Skeletal muscle tissue (tissue), 4 donors: ENCODE results near the gene FANCL. TPM values are rescaled to one million over a fixed set of nuclear protein-coding genes. Genes with fewer than 3 reads are reported as not detected.
"Not testable (repeated sequence)": the region's sequence is repeated elsewhere in the genome, so short reads cannot be mapped to it uniquely, and the experiment has no call there.

Experiments used
- H3K27ac ChIP-seq: one replicate; pipeline ENCODE4 v1.7.0; 2013; ENCODE audit warnings: mild to moderate bottlenecking, low read depth, low read length, inconsistent platforms
- H3K27me3 ChIP-seq, 3 donors: one replicate each; pipeline ENCODE4 v1.7.0; 2013; ENCODE audit warnings: low read length in 3 of 3; ENCODE audit not compliant: control insufficient read depth in 3 of 3, insufficient read depth in 3 of 3
- H3K36me3 ChIP-seq, 3 donors: one replicate each; pipeline ENCODE4 v1.7.0; 2013; ENCODE audit warnings: low read length in 3 of 3; ENCODE audit not compliant: control insufficient read depth in 3 of 3, insufficient read depth in 3 of 3
- H3K4me1 ChIP-seq, 3 donors: one replicate each; pipeline ENCODE4 v1.7.0; 2013; ENCODE audit warnings: low read length in 3 of 3, mild to moderate bottlenecking in 3 of 3; ENCODE audit not compliant: control insufficient read depth in 3 of 3, insufficient read depth in 3 of 3
- H3K4me3 ChIP-seq, 3 donors: one replicate each; pipeline ENCODE4 v1.7.0; 2013; ENCODE audit warnings: low read length in 3 of 3
- H3K9ac ChIP-seq, 3 donors: one replicate each; pipeline ENCODE4 v1.7.0; 2013; ENCODE audit warnings: low read length in 3 of 3, mild to moderate bottlenecking in 3 of 3, moderate library complexity in 2 of 3, low read depth in 1 of 3
- H3K9me3 ChIP-seq, 3 donors: one replicate each; pipeline ENCODE4 v1.7.0; 2013; ENCODE audit warnings: low read length in 3 of 3; ENCODE audit not compliant: control insufficient read depth in 3 of 3
- total RNA-seq: library from RNA; depleted of rRNA; stranded (reverse); fragments of >200 nt; gene quantifications from one replicate; pipeline ENCODE4 v1.2.3, GENCODE V29; 2014
- donor health status: Osteomylitis.

Gene FANCL
- total RNA-seq, 1 donor from 2014 or later, result 69.4 TPM

- Histone ChIP-seq H3K27ac (no peak overlapping the region), H3K4me1 (no peaks in the 10 kb centered on the region)
Observed at GRCh38 chr2:58131191-58132011, 109.7 kb downstream of the FANCL start.

GRCh38 chr2:58130238-58130637, 110.9 kb downstream of the FANCL start:
- H3K36me3 ChIP-seq, result peaks cover 0 to 6% (median 0%) of the 10 kb centered on the region in 3 donors
- H3K9ac ChIP-seq, result no peak overlapping the region
- no peak overlapping the region for H3K27ac ChIP-seq
- no peaks in the 10 kb centered on the region for H3K9me3 ChIP-seq
- H3K27me3 ChIP-seq, result no peaks in the 10 kb centered on the region
- no peak overlapping the region for H3K4me3 ChIP-seq
- no peaks in the 10 kb centered on the region for H3K4me1 ChIP-seq

More at GRCh38 chr2:58131191-58132011, 109.7 kb downstream of the FANCL start:
- Histone ChIP-seq H3K9me3 (no peaks in the 10 kb centered on the region), H3K4me3 (no peak overlapping the region), H3K9ac (no peak overlapping the region), H3K36me3 (peaks cover 0 to 6% (median 0%) of the 10 kb centered on the region in 3 donors), H3K27me3 (no peaks in the 10 kb centered on the region)

- Histone ChIP-seq H3K9ac (no peak overlapping the region), H3K36me3 (peaks cover 0 to 10% (median 0%) of the 10 kb centered on the region in 3 donors), H3K27ac (no peak overlapping the region), H3K27me3 (no peaks in the 10 kb centered on the region), H3K9me3 (no peaks in the 10 kb centered on the region), H3K4me3 (no peak overlapping the region), H3K4me1 (no peaks in the 10 kb centered on the region)
Observed at GRCh38 chr2:58127111-58127510, 114.0 kb downstream of the FANCL start.

GRCh38 chr2:58122540-58122939, 118.6 kb downstream of the FANCL start:
- no peak overlapping the region for H3K9ac ChIP-seq
- H3K27me3 ChIP-seq, result no peaks in the 10 kb centered on the region
- no peak overlapping the region for H3K4me3 ChIP-seq
- no peaks in the 10 kb centered on the region for H3K4me1 ChIP-seq
- no peaks in the 10 kb centered on the region for H3K9me3 ChIP-seq
- peaks cover 0 to 7% (median 0%) of the 10 kb centered on the region in 3 donors for H3K36me3 ChIP-seq
- H3K27ac ChIP-seq, result no peak overlapping the region

GRCh38 chr2:58122040-58122439, 119.1 kb downstream of the FANCL start:
- Histone ChIP-seq H3K9ac (no peak overlapping the region), H3K36me3 (peaks cover 0 to 7% (median 0%) of the 10 kb centered on the region in 3 donors), H3K4me3 (no peak overlapping the region), H3K4me1 (no peaks in the 10 kb centered on the region), H3K9me3 (no peaks in the 10 kb centered on the region), H3K27ac (no peak overlapping the region), H3K27me3 (no peaks in the 10 kb centered on the region)

GRCh38 chr2:58120626-58121229, 120.4 kb downstream of the FANCL start:
- Histone ChIP-seq H3K36me3 (peaks cover 0 to 7% (median 0%) of the 10 kb centered on the region in 3 donors), H3K9ac (no peak overlapping the region), H3K4me3 (no peak overlapping the region), H3K9me3 (no peaks in the 10 kb centered on the region), H3K27ac (no peak overlapping the region), H3K27me3 (no peaks in the 10 kb centered on the region), H3K4me1 (no peaks in the 10 kb centered on the region)

- H3K9ac ChIP-seq, H3K27ac ChIP-seq, H3K4me1 ChIP-seq, H3K4me3 ChIP-seq, H3K36me3 ChIP-seq, H3K9me3 ChIP-seq, H3K27me3 ChIP-seq: not testable (repeated sequence)
Observed at GRCh38 chr2:58113563-58113962, 127.6 kb downstream of the FANCL start.

- Histone ChIP-seq H3K9ac (no peak overlapping the region), H3K9me3 (no peaks in the 10 kb centered on the region), H3K4me1 (no peaks in the 10 kb centered on the region), H3K27ac (no peak overlapping the region), H3K36me3 (no peaks in the 10 kb centered on the region), H3K4me3 (no peak overlapping the region), H3K27me3 (no peaks in the 10 kb centered on the region)
Observed at GRCh38 chr2:58110765-58111164, 130.4 kb downstream of the FANCL start.

GRCh38 chr2:58109481-58109880, 131.6 kb downstream of the FANCL start:
- Histone ChIP-seq H3K9me3 (no peaks in the 10 kb centered on the region), H3K27me3 (no peaks in the 10 kb centered on the region), H3K27ac (no peak overlapping the region), H3K9ac (no peak overlapping the region), H3K4me1 (no peaks in the 10 kb centered on the region), H3K4me3 (no peak overlapping the region), H3K36me3 (no peaks in the 10 kb centered on the region)
